ENCODE data around the gene DLEU7.

DLEU7 gene

DNA sequence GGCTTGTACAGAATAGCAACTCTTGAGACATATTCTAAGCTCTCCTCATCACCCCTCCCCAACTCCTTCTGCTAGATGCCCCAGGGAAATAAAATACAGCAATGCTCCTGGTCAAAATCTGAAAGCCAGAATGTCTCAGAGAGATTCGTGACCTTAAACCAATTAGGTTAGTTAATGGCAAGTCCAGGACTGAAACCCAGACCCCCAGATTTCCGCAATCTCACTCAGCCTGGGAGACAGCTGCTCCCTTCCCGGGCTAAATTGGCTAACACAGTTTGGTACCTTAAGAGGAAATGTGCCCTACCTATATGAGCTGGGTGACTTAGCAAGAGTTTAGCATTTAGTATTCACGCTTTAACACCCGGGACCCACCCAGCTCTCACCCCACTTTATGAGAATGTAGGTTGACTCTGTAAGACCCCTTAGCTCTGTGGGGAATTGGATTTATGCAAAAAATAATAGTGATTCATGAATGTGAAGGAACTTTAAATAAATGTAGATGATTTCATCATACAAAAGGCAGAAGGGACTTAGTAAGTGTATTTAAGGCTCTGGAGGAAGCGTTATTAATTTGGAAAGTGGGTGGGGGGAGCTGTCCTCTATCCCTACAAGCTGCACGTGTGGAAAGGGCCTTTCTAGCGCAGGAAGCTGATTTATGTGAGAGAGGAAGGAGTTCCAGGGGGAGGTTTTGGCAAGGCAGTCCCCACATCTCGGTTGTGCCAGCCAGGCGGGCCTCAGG is 1.1 kb downstream of the DLEU7 start:
- DNase-seq, result peak; percentile 62
- Histone ChIP-seq H3K27me3 (no peaks in the 10 kb centered on the region), H3K4me1 (no peaks in the 10 kb centered on the region; the same call in 1 of the 2 replicates), H3K4me3 (ENCODE audit: low read depth, low read length) (no peak overlapping the region), H3K36me3 (no peaks in the 10 kb centered on the region), H3K9me3 (no peaks in the 10 kb centered on the region)
- TF ChIP-seq, protein P1, sequence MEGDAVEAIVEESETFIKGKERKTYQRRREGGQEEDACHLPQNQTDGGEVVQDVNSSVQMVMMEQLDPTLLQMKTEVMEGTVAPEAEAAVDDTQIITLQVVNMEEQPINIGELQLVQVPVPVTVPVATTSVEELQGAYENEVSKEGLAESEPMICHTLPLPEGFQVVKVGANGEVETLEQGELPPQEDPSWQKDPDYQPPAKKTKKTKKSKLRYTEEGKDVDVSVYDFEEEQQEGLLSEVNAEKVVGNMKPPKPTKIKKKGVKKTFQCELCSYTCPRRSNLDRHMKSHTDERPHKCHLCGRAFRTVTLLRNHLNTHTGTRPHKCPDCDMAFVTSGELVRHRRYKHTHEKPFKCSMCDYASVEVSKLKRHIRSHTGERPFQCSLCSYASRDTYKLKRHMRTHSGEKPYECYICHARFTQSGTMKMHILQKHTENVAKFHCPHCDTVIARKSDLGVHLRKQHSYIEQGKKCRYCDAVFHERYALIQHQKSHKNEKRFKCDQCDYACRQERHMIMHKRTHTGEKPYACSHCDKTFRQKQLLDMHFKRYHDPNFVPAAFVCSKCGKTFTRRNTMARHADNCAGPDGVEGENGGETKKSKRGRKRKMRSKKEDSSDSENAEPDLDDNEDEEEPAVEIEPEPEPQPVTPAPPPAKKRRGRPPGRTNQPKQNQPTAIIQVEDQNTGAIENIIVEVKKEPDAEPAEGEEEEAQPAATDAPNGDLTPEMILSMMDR (IDR thresholded peaks at IDR 0.05; ENCODE audit: low read depth, low read length), result no peak

DNA sequence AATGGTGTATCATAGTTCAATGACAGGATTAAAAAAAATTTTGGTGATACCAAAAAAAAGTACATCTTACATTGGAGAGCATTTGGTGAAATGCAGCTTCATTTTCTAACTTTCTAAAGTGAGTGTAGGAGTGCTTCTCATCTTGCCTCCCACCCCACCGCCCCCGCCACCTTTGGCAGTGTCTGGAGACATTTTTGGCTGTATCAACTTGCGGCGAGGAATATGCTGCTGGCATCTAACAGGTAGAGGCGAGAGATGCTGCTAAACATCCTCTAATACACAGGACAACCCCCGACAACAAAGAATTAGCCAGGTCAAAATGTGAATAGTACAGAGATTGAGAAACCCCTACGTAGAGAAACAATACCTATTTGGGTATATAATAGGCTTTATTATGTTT is 1.7 kb downstream of the DLEU7 start:
- Histone ChIP-seq H3K9me3 (no peaks in the 10 kb centered on the region), H3K4me3 (ENCODE audit: low read depth, low read length) (no peak overlapping the region), H3K36me3 (no peaks in the 10 kb centered on the region), H3K27me3 (no peaks in the 10 kb centered on the region), H3K4me1 (no peaks in the 10 kb centered on the region; the same call in 1 of the 2 replicates)
- TF ChIP-seq, protein P1 (IDR thresholded peaks at IDR 0.05; ENCODE audit: low read depth, low read length), result no peak
- DNase-seq, result no peak

DNA sequence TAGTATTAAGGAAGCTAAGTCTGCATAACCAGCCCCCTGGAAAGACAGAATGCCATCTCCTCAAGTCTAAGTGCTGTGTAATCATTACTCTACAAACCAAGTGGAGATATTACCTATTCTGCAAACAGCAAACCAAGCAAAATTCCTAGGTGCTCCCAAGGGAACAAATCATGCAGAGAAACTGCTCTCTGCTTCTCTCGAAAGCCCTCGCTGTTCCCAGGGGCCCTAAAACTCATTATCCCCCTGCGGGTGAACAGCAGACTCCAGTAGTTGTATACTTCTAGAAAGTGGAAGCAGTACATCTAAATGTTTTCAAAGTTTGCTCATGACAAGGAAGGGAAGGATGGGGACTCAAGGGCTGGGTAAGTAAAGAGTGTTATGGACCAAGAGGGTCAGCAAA is 3.2 kb downstream of the DLEU7 start:
- H3K4me1 ChIP-seq, result no peaks in the 10 kb centered on the region; the same call in 1 of the 2 replicates
- no peaks in the 10 kb centered on the region for H3K9me3 ChIP-seq
- TF ChIP-seq, protein P1 (IDR thresholded peaks at IDR 0.05; ENCODE audit: low read depth, low read length), result no peak
- H3K27me3 ChIP-seq, result no peaks in the 10 kb centered on the region
- H3K36me3 ChIP-seq, result no peaks in the 10 kb centered on the region
- no peak for DNase-seq
- H3K4me3 ChIP-seq (ENCODE audit: low read depth, low read length), result no peak overlapping the region

DNA sequence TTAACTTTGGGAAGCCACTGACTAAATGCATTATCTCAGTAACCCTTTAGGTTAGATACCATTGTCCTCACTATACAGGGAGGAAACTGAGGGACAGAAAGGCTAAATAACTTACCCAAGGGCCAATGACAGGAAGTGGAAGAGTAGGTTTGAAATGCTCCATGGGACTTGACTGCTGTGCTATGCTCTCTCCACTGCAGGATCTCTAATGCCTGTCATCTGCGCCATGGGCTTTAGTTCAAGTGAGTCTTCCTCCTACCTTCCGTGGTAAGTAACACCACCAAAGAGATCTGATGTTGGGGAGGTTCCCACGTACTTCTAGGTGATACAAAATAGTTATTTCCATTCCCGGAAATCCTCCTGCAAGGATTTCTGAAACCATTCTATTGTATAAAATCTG is 3.7 kb downstream of the DLEU7 start:
- no peaks in the 10 kb centered on the region; the same call in 1 of the 2 replicates for H3K4me1 ChIP-seq
- H3K9me3 ChIP-seq, result no peaks in the 10 kb centered on the region
- no peak overlapping the region for H3K4me3 ChIP-seq (ENCODE audit: low read depth, low read length)
- TF ChIP-seq, protein P1 (IDR thresholded peaks at IDR 0.05; ENCODE audit: low read depth, low read length), result no peak
- no peak for DNase-seq
- H3K36me3 ChIP-seq, result no peaks in the 10 kb centered on the region
- H3K27me3 ChIP-seq, result no peaks in the 10 kb centered on the region

DNA sequence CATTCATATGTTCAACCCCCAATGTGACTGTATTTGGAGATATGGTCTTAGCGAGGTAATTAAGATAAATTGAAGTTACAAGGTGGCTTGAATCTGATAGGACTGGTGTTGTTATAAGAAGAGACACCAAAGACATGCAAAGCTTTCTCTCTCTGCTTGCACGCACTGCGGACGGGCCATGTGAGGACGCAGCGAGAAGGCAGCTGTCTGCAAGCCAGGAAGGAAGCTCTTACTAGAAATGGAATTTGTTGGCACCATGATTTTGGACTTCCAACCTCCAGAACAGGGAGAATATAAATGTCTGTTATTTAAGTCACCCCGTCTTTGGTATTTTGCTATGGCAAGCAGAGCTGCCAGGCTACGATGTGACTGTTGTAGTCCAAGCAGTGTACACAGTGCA is 4.8 kb downstream of the DLEU7 start:
- Histone ChIP-seq H3K4me1 (no peaks in the 10 kb centered on the region; the same call in 1 of the 2 replicates), H3K36me3 (no peaks in the 10 kb centered on the region), H3K27me3 (no peaks in the 10 kb centered on the region), H3K9me3 (no peaks in the 10 kb centered on the region), H3K4me3 (ENCODE audit: low read depth, low read length) (no peak overlapping the region)
- TF ChIP-seq, protein P1 (IDR thresholded peaks at IDR 0.05; ENCODE audit: low read depth, low read length), result no peak
- DNase-seq, result no peak

DNA sequence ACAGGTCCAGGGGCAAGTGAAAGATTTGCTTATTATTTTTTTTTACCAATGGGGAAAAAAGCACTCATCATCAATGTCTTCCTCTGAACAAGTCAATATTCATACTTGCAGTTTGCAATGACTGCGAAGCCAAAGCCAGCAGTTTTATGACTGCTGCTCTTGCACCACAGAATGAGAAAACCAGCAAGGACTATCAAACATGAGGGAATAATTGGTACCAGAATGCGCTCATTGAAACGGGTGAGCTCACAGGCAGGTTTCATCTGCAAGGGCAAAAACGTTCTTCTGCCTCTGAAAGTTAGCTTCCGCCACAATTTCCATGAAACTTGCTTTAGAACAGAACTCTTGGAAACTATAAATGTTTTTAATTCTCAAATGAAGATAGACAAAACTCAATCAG is 5.5 kb downstream of the DLEU7 start:
- no peak overlapping the region for H3K4me3 ChIP-seq (ENCODE audit: low read depth, low read length)
- no peaks in the 10 kb centered on the region for H3K27me3 ChIP-seq
- no peaks in the 10 kb centered on the region for H3K36me3 ChIP-seq
- H3K9me3 ChIP-seq, result no peaks in the 10 kb centered on the region
- TF ChIP-seq, protein P1 (IDR thresholded peaks at IDR 0.05; ENCODE audit: low read depth, low read length), result no peak
- no peaks in the 10 kb centered on the region; the same call in 1 of the 2 replicates for H3K4me1 ChIP-seq
- no peak for DNase-seq

Data from BE2C (cell line).